GM19455 (cell line): Measurements from ENCODE around the gene LYZL4.

Source experiments
- ATAC-seq: cut with Tn5 transposase; IDR thresholded peaks from one replicate; pipeline ENCODE4 v1.9.1; 2021; ENCODE audit not compliant: unreplicated experiment

The LYZL4 gene

GRCh38 chr3:42375121-42375800, 35.1 kb downstream of the LYZL4 start:
- ATAC-seq: no peak

DNA sequence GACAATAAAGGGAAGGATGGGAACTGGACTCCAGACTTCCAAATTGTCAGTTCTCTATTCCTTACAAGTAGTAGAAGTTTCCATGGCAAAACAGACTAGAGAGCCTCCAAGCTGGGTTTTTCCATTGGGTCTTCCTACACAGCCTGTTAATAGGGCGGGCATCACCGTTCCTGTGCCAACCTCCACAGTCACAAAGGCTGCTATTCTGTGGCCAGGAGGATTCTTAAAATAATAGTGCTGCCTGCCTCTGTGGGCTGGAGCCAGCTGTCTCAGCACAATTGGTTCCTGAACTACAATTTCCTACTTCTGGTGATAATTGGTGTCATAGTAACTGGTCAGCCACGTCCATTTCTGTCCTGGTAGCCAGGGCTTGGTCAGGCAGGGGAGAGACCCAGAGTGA, 38.6 kb downstream of the LYZL4 start:
- no peak for ATAC-seq

DNA sequence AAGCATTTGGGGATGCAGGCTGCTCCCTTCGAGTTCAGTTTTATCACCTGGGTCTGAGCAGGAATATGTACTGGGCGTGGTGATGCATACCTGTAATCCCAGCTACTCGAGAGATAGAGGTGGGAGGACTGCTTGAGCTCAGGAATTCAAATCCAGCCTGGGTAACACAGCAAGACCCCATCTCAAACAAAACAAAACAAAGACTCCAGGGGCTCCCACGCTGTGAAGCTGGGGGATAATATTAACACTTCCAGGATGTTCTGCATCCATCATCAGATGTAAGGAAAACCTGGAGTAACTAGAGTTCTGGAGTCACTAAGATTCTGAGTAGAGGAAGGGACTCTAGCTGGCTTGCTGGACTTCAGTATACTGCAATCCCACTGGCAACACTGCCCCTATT, 40.6 kb downstream of the LYZL4 start:
- no peak for ATAC-seq

- ATAC-seq: no peak
Observed at GRCh38 chr3:42369304-42369703, 41.1 kb downstream of the LYZL4 start.

GRCh38 chr3:42368861-42369260, 41.5 kb downstream of the LYZL4 start:
- no peak for ATAC-seq

DNA sequence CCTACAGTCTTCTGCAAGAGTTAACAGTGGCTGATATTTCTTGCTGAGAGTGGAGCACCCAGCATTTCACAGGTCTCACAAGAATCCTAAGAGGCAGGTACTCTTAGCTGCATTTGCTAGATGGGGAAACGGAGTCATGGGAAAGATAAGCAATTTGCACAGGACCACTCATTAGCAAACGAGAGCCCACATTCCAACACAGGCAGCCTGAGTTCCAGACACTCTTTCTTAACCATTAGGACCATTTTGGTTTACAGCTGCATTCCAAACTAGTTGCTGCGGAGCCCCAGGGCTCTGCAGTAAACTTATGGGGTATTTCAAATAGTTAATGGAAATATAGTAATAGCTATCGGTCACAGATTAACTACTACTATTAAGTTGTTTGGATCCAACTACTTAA, 42.5 kb downstream of the LYZL4 start:
- no peak for ATAC-seq

DNA sequence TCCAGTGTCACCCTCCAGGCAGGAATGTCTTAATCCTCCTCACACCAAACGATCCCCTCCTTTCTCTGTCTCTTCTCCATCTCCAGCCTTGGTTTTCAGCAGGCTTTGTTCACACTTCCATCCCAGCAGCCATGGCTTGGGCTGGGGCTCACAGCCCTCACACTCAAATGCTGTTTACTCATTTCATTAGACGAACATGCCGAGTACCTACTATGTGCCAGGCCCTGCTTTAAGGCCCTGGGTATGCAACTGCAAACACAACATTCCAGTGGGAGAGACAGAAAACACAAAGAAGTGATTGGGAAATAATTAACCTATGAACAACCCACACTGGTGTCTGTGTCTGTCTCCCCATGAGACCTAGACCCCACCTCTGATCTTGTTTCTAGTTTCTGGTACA, 43.9 kb downstream of the LYZL4 start:
- ATAC-seq: no peak

GRCh38 chr3:42357335-42357734, 53.1 kb downstream of the LYZL4 start:
- no peak for ATAC-seq

GRCh38 chr3:42355612-42356011, 54.8 kb downstream of the LYZL4 start:
- no peak for ATAC-seq

DNA sequence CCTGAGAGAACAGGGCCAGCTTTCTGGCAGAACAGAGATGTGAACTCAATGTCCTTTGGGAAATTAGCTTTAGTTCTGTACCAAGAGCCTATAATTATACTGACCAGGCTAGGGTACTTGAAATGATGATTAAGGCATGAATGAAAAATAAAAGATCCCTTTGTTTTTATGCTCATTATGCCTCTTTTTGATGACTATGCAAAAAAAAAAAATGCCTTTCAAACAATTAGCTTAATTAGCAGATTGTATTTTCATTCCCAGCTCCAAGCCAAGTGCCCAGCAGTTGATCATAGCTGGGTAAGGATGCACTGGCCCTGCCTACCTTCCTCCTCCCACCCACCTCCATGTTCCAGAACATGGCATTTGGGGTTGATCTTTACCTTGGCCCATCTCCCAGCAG, 56.8 kb downstream of the LYZL4 start:
- ATAC-seq: no peak

DNA sequence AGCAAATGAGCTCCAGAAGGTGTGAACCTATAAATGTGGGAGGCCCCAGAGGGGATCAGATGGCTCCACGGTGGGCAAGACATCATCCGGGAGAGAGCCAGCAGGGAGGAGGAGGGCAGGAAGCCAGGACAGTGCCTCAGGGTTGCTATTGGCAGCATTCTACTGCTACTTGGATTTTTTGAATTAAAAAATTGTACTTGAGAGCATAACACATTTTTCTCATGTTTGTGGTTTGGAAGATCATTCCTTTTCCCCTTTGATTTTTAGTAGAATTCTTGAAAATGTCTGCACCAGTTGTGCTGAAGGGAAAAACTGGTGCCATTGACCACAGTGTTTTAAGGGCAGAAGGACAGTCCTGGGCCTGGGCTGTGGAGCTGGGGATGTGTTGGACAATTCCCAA, 59.2 kb downstream of the LYZL4 start:
- no peak for ATAC-seq

- ATAC-seq: no peak
Observed at GRCh38 chr3:42349765-42350594, 60.4 kb downstream of the LYZL4 start.

DNA sequence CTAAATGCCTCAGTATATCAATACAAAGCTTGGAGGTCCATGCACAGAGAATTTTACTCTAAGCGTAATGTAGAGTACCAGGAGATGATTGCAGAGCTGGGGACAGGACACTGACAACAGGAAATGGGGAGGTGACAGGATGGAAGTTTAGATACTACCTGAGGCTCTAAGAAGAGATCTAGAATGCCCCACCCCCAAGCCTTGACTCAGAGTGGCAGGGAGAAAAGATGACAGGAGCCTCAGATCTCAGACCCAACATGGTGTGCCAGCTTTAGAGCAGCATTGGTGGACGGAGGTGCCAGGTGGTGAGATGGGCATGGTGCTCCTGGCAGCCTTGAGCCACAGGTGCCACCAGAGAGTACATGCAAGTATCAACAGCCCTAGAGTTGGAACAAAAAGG, 62.5 kb downstream of the LYZL4 start:
- ATAC-seq: no peak
